NCI-H774 (cell line): Measurements from ENCODE around the gene TGM6.
"Not testable (repeated sequence)": the region's sequence is repeated elsewhere in the genome, so short reads cannot be mapped to it uniquely, and the experiment has no call there.

ENCODE experiments used
- DNase-seq: peaks from one replicate; lab custom pipeline; 2025; lab: John Stamatoyannopoulos, UW

TGM6 gene

DNA sequence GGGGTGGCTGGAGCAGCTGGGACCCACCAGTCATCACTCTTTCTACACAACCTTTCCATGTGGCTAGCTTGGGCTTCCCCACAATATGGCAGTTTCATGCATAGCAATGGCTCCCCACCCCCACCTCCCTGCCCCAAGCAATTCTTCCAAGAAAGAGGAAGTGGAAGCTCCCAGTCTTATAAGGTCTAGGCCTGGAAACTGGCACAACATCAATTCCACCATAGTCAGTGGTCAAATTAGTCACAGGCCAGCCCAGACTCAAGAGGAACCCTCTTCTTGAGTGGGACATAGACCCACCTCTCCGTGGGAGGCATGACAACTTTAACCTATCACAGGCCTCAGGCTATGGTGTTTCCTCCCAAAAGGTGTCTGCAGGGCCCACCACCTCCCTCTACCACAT, 17.7 kb downstream of the TGM6 start:
- DNase-seq, result no peak

DNA sequence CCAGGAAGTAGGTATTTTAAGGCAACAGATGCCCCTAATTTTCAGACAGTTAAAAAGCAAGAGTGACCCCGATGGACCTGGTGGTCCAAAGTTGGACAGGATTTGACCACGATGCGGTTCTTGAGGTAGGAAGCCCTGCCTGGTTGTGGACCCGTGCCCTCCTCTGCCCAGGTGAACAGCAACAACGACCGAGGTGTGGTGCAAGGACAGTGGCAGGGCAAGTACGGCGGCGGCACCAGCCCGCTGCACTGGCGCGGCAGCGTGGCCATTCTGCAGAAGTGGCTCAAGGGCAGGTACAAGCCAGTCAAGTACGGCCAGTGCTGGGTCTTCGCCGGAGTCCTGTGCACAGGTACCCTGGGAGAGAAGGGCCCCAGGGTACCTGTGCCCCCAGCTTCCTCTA, 18.7 kb downstream of the TGM6 start:
- no peak for DNase-seq

DNA sequence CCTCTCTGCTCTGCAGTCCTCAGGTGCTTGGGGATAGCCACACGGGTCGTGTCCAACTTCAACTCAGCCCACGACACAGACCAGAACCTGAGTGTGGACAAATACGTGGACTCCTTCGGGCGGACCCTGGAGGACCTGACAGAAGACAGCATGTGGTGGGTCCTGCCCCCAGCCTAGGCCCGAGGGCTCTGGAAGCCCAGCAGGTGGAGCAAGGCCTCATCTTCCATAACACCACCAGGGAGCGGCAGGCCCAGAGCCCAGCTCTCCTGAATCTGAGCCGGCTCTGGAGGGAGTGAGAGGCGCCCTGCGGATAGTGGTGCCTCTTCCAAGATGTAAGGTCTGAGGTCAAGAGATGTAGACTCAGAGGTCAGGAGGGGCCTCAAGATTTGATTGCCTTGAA, 19.6 kb downstream of the TGM6 start:
- DNase-seq, result no peak

DNA sequence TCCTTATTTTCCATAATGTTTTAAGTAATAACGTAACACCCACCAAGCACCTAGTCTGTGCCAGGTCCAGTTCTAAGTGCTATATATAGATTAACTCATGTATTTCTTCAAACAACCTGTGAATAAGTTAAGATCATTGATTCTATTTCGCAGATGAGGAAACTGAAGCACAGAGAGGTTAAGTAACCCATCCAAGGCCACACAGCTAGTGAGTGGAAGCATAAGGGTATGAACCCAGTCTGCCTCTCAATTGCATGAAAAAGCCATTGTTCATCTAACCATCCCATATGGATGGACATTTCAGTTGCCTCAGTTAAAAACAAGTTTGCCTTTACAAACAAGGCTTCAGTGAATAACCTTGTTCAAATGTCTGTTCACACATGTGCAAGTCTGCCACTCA, 20.8 kb downstream of the TGM6 start:
- no peak for DNase-seq

DNA sequence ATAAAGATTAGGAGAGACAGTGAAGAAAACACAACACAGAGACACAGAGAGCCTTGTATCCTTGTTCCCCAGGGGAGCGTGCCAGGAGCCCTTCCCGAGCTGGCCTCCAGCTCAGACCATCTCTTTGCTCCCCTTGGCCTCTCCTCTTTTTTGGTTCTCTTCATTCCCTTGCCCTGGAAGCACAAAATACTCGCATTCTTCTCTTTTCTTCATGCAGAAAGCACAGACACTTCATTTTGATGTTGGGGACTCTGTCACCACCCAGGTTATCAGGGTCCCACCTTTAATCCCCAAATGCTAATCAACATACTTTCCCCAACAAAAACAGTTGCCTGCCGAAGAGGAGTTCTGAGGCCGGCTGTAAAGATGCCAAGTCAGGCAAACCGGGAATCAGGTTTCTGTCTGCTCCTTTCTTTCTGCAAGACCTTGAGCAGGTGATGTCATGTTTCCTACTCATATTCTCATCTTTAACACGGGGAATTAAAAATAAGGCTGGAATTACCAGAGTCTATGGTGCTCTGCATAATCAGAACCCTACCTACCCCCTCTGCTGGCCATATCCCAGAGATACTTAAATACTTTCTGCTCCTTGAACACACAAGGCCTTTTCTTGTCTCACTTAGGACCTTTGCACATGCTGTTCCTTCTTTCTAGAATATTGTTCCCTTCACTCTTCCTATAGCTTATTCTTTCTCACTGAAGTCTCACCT, 21.7 kb downstream of the TGM6 start:
- DNase-seq, result no peak

DNA sequence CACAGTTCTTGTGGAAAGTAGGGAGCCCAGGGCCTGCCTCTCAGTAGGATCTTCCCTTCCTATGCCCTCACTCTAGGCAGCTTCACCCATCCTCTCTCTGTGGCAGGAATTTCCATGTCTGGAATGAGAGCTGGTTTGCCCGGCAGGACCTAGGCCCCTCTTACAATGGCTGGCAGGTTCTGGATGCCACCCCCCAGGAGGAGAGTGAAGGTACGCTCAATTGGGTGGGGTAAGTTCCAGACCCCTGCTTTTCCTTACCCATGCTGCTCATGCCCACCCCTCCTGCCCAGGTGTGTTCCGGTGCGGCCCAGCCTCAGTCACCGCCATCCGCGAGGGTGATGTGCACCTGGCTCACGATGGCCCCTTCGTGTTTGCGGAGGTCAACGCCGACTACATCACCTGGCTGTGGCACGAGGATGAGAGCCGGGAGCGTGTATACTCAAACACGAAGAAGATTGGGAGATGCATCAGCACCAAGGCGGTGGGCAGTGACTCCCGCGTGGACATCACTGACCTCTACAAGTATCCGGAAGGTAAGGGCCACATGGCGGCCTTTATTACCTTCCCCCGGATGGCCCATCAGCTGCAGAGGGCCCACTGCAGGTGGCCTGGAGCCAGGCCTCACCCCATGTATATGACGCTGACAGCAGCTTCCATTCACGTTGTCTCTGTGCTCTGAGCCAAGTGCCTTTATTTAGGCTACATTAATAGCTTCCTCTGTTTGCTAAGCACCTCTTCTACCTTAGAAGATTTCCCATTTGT, 22.8 kb downstream of the TGM6 start:
- DNase-seq, result no peak

DNA sequence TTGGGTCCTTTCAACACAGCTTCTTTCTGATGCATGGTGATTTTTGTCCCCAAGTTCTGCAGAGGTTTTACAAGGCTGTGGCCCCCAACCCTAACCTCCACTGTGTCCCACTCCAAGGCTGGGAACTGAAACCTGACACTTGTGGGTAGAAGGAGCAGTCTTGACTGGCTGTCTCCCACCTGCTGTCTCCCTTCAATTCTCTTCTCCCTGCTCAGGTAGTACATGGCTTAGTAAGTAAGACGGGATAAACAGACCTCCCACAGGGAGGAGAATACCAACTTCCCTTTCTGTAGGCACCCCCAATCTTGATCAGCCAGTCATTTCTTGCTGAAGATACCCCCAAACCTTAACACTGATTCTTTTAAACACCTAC, 25.0 kb downstream of the TGM6 start:
- no peak for DNase-seq

DNA sequence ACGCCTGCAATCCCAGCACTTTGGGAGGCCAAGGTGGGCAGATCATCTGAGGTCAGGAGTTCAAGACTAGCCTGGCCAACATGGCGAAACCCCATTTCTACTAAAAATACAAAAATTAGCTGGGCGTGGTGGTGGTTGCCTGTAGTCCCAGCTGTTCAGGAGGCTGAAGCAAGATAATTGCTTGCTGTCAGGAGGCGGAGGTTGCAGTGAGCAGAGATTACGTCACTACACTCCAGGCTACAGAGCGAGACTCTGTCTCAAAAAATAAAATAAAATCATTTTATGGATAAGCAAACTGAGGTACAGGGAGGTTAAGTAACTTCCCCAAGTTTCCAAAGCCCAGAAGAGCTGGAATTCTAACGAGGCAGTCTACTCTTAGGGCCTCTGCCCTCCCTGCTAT, 26.7 kb downstream of the TGM6 start:
- DNase-seq, result not testable (repeated sequence)

DNA sequence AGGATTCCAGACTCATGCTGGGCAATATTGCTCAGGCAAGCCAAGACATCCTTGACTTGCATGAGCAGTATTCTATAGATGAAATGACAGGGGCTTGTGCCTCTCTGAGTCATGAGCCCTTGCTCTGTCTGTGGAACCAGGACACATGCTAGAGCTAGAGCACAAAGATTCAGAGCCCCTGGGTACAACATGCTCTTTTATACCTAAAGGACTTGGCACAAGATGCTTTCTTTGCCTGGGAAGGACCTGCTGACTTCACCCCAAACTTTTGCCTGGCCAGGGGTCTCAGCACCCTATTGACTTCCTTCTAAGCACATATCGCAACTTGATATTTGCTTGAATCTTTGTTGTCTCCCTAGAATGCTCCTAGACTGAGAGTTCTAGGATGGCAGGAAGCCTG, 27.4 kb downstream of the TGM6 start:
- no peak for DNase-seq

DNA sequence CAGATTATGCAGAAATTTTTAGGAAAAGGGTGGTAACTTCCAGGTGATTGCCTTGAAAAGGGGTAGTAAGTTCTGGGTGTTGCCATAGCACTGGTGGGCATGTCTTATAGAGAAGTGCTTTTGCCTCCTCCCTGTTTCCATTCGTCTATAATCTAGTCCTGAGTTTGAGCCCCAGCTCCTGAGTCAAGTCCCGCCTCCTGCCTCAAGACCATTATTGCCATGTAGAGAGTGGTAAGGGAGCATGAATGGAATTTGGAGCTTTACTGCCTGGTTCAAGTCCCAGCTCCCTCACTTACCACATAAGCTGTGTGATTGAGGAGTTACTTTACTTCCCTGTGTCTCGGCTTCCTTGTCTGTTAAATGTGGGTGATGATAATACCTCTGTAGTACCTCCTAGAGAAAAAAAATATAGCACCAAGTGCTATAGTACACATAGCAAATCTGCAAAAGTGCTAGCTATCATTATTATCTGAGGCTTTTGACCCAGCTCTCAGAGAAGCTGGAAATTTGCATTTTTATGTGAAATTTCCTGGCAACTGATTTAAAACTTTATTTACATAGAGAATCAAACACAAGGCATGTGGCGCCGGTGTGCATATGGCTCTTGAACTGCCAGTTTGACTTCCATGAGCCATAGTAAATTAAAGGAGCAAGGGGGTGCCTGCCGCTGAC, 36.0 kb downstream of the TGM6 start:
- no peak for DNase-seq

DNA sequence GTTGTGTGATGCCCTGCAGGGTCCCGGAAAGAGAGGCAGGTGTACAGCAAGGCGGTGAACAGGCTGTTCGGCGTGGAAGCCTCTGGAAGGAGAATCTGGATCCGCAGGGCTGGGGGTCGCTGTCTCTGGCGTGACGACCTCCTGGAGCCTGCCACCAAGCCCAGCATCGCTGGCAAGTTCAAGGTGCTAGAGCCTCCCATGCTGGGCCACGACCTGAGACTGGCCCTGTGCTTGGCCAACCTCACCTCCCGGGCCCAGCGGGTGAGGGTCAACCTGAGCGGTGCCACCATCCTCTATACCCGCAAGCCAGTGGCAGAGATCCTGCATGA, 36.5 kb downstream of the TGM6 start:
- DNase-seq, result no peak

DNA sequence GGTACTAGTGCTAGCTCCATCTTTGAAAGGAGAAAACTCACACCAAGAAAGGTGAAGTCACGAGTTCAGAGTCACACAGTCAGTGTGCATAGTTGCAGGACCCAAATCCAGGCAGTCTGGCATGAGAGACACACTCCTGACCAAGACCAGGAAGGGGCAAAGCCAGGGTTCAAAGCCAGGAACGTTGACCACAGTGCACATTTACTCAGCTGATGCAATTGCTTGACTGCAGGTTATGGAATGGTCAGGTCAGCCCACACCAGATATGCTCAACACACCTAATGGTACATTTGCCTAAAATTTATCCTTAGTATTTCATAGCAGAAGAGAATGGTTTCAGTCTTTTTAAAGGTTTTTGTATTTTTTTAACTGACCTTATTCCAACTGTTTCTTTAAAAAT, 37.7 kb downstream of the TGM6 start:
- DNase-seq, result no peak

DNA sequence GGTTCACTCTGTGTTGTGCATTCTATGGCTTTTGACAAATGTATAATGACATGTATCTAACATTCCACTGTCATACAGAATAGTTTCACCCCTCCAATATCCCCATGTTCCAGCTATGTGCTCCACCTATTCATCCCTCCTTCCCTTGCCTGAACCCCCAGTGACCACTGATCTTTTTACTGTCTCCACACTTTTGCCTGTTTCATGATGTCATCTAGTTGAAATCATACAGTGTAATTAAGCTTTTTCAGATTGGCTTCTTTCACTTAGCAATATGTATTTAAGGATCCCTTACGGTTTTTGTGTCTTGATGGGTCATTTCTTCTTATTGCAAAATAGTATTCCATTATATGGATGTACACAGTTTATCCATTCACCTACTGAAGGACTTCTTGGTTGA, 39.8 kb downstream of the TGM6 start:
- DNase-seq, result no peak

DNA sequence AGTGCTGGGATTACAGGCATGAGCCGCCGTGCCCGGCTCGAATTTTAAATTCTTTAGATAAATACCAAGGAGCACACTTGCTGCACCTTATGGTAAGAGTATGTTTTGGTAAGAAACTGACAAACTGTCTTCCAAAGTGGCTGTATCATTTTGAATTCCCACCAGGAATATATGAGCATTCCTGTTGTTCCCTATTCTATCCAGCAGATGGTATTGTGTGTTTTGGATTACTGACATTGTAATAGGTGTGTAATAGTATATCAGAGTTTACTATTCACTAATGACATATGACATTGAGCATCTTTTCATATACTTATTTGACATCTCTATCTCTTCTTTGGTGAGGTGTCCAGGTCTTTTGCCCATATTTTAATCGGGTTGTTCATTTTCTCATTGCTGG, 40.5 kb downstream of the TGM6 start:
- no peak for DNase-seq

DNA sequence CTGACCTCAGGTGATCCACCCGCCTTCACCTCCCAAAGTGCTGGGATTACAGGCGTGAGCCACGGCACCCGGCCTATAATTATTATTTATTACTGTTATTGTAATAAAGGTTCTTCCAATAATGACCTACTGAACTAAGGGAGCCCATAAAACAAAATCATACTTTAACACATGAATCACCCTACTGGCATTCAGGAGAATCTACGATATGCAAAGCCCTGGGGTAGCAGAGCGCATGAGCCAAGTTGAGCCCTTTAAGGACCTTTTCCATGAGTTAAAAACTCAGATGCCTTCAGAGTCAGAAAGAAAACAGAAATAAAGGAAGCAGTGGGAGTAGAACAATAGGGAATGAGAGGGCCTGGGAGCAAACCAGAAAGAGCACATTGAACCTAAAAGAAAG, 48.4 kb downstream of the TGM6 start:
- DNase-seq, result no peak

DNA sequence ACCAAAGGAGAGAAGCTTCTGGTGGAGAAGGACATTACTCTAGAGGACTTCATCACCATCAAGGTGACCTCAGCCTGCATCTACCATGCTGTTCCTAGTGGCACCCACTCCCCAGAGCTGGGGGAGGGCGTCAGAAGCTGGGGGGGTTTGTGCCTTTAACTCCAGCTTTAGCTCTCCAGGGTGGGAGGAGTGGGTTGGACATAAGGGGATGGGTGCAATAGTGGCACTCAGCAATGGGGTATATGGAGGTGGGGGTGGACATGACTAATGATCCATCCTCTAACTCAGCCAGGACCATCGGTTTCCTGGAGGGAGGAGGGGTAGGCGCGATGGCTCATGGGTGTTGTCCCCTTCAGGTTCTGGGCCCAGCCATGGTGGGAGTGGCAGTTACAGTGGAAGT, 49.8 kb downstream of the TGM6 start:
- DNase-seq, result no peak

DNA sequence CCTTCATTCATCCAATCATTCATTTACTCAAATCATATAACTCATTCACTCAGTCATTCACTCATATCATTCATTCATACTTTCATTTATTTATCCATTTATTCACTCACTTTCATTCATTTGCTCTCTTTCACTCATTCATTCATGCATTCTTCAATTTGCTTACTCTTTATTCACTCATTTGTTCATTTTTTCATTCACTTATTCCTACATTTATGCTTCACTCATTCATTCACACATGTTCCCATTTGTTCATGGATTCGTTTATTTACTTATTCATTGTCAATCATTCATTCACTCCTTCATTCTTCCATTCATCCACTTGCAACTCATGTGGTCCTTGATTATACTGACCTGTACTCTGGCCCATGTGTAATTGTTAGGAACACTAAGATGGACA, 50.5 kb downstream of the TGM6 start:
- no peak for DNase-seq

DNA sequence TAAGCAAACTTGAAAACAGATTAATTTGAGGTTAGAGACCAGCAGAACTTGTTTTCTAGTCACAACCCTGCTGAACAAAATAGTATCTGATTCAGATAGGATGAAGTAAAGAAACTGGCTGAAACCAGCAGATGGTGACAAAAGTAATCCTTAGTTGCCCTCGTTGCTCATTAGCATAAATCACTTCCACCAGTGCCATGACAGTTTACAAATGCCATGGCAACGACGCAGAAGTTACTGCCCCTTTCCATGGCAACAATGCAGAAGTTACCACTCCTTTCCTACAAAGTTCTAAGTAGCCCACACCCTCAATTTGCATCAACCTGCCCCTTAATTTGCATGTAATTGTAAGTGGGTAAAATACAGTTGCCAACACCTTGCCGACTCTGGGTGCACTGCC, 66.1 kb downstream of the TGM6 start:
- DNase-seq, result no peak

DNA sequence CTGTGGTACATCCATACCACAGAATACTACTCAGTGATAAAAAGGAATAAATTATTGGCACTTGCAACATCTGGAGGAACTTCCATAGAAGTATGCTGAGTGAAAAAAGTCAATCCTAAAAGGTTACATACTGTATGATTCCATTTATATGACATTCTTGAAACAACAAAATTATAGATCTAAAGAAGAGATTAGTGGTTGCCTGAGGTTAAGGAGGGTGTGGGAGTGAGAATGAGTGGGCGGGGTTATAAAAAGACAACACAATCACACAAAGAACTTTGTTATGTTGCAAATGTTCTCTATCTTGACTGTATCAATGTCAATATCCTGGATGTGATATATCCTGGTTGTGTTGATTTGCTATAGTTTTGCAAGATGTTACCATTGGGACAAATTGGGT, 68.7 kb downstream of the TGM6 start:
- DNase-seq, result no peak

DNA sequence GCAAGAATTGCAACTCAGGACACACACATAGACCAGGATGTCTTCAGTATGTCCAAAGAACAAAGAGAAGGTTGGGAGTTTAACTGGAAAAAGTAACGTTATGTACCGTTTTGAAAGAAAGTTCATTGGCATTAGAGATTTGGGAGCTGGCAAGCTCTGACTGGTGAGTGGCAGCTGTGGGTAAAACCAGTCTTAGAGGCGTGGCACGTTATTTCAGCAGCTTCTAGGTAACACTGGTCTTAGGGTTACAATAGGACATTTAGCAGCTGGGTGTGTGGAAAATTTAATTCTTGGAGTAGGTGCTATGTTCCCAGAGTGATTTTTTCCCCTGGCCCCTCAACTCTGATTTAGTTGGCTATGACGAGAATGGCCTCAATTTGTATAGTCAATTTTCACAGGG, 70.7 kb downstream of the TGM6 start:
- DNase-seq, result no peak

DNA sequence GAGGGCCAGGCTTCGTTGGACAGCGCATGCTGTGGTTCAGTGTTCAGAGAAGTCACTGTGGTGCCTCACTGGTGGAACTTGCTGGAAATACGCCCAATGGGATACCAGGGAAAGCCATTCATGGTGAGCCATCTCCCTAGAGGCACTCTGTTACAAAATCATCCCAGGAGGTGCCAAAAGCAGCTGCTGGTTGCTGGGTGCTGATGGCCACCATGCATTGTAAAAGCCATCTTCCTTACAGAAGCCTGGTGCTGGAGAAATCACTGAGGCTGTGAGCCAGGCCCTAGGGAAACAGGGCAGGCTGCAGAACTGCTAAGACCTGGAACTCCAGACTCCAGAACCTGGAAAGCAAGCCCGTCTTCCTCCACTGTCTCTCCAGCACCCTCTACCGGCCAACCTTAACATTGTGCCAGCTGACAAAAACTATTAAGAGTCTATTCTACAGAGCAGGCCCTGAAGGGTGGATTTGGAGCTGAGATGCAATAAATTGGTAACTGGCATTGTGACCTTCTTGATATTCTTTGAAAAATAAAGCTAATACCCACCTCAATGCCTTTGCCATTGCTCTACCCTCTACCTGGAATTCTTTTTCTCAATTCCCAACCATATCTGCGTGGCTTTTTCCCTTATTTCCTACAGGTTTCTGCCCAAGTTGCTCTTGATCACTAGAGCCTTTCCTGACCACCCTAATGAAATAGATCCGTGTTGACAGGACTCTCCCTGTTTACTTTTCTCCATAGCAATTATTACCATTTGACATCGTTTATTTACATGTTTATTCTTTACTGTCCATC, 71.4 kb downstream of the TGM6 start:
- peak; percentile 40 for DNase-seq

DNA sequence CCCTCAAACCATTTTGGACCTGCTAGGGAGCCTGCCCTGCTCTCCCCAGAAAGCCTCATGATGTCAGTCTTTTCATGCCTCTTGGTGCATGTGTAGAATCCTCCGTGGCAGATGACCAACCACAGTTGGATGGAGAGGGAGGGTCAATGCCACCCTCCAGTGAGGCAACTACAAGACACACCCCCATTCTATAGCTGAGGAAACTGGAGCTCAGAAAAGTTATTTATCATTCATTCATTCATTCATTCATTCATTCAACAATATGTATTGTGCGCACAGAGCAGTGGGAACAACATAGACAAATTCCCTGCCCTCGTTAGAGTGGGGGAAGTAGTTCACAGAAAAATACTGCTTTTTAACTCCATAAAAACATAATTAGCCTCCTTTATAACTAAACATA, 73.1 kb downstream of the TGM6 start:
- no peak for DNase-seq
